NCI-H2227 (cell line): ENCODE measurements around the gene PADI2.
A peak's percentile ranks its signal among the peaks of the same experiment; 100 is the strongest.
"Not testable (repeated sequence)": the region's sequence is repeated elsewhere in the genome, so short reads cannot be mapped to it uniquely, and the experiment has no call there.

Source experiments
- DNase-seq: peaks from one replicate; lab custom pipeline; 2025; ENCODE audit not compliant: unreplicated experiment; lab: John Stamatoyannopoulos, UW

The PADI2 gene

GRCh38 chr1:17086751-17087150 is 32.5 kb downstream of the PADI2 start:
- DNase-seq: no peak

- DNase-seq: no peak
These were observed 34.5 kb downstream of the PADI2 start for GRCh38 chr1:17084787-17085186.

GRCh38 chr1:17082761-17083160 is 36.5 kb downstream of the PADI2 start:
- DNase-seq: no peak

GRCh38 chr1:17081439-17081838 is 37.8 kb downstream of the PADI2 start:
- no peak for DNase-seq

- DNase-seq: no peak
These were observed 38.4 kb downstream of the PADI2 start for GRCh38 chr1:17080880-17081279.

- DNase-seq: no peak
These were observed 39.0 kb downstream of the PADI2 start for GRCh38 chr1:17080085-17080759.

GRCh38 chr1:17078991-17079868 is 40.0 kb downstream of the PADI2 start:
- no peak for DNase-seq

- no peak for DNase-seq
These were observed 43.6 kb downstream of the PADI2 start for GRCh38 chr1:17075470-17076255.

GRCh38 chr1:17071794-17072193 is 47.5 kb downstream of the PADI2 start:
- no peak for DNase-seq

- no peak for DNase-seq
These were observed 49.1 kb downstream of the PADI2 start for GRCh38 chr1:17070163-17070525.

- no peak for DNase-seq
These were observed 49.6 kb downstream of the PADI2 start for GRCh38 chr1:17069452-17070162.

- no peak for DNase-seq
These were observed 50.5 kb downstream of the PADI2 start for GRCh38 chr1:17068789-17069188.

GRCh38 chr1:17067465-17068240 is 51.6 kb downstream of the PADI2 start:
- no peak for DNase-seq

- no peak for DNase-seq
These were observed 52.2 kb downstream of the PADI2 start for GRCh38 chr1:17067069-17067426.

GRCh38 chr1:17066361-17067068 is 52.7 kb downstream of the PADI2 start:
- DNase-seq: no peak

GRCh38 chr1:17065666-17066065 is 53.6 kb downstream of the PADI2 start:
- no peak for DNase-seq

GRCh38 chr1:17062751-17063150 is 56.5 kb downstream of the PADI2 start:
- DNase-seq: not testable (repeated sequence)

GRCh38 chr1:17061892-17062291 is 57.4 kb downstream of the PADI2 start:
- DNase-seq: no peak

- DNase-seq: peak; percentile 31
These were observed 57.8 kb downstream of the PADI2 start for GRCh38 chr1:17061486-17061885.

GRCh38 chr1:17060306-17060749 is 58.9 kb downstream of the PADI2 start:
- no peak for DNase-seq
